GM19035 (cell line): Measurements from ENCODE around the gene OTOGL.
A peak's percentile ranks its signal among the peaks of the same experiment; 100 is the strongest.

Source experiments
- ATAC-seq: cut with Tn5 transposase; IDR thresholded peaks from one replicate; pipeline ENCODE4 v1.9.1; 2021; ENCODE audit not compliant: unreplicated experiment

Gene OTOGL

DNA sequence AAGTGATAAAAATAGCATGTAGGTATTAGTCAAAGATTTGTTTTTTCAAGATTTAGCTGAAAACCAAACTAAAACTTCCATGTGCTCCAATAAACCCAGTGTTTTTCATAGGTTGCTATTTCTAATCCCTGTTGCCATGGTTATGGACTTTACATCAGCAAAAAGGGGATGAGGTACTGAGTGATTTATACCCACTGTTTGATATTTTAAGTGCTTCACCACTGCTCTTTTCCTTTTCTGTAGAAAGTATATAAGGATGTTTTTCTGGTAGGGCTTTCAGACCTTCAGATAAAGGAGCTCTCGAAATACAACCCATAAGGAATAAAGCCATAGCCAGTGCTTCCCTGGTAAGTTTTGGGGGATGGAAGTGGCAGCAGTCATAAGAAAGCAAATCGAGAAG is at the start of gene OTOGL:
Gene OTOGL (plus strand): TSS at position 279 of the 400 bp plus-strand sequence. CDS start 109,895 bp downstream, outside the sequence.
- no peak for ATAC-seq

- no peak for ATAC-seq
Measured at GRCh38 chr12:80050236-80050635, 49.1 kb upstream of the OTOGL start.

DNA sequence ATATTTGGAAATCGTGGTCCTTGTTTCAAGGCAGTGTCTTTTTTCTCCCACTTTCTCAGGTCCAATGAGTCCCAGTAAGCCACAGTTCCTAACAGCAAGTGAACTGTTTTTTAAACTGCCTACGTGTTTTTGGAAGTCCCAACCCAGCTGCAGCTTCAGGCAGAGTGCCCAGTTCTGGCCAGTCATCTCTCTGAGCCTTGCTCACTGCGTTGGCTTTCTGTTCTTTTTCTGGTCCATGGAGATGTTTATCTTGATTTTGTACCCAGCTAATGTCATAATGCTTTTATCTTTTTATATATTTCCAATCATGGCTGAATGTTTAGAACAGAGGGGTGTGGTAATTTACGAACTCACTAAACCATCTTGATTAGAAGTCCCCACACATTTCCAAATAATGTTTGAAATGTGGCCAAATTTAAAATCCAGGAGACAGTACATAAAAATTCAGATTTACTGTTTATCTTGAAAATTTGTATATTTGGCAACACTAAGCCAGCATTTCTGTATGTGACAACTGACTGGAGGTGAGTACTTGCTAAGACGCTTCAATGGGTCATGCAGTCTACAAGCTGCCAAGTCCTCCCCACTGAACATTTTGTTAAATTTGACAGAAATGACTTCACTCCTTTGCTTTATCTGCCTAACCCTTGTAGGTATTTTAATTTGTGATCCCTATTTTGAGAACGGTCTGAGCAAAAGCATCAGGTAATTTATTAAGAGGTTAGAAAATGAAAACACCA is 46.1 kb upstream of the OTOGL start:
- ATAC-seq: no peak

DNA sequence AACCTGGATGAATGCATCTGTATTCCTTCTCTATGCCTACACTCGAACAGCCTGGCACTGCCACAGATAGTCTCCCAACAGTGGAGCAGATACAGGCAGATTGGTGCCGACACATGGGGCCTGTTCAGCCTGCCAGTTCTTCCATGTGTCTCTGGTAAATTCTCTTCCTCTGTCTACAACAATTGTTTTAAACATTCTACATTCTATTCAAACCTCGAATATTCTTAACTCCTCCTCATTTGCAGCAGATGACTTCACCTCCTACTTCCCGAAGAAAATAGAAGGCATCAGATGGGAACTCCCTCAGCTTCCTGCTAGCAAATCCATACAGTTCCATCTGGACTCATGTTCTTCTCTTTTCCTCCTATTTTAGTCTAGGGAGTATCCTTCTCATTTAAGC is 43.1 kb upstream of the OTOGL start:
- no peak for ATAC-seq

DNA sequence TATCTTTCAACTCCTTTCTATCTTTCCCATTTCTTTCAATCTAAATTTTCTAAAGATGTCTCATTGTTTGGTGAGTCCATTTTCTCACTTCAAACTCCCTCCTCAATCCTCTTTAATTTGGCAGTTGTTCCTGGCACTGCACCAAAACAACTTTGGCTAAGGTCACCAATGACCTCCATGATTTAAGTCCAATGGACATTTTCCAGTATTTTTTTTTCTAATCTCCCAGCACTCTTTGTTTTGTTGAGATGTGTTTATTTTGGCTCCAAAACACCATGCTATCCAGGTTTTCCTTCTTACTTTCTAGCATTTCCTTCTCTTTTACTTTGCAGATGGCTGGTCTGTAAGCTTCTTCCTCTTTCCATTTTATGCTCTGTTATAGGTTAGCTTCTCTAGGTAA is 42.5 kb upstream of the OTOGL start:
- ATAC-seq: no peak

- no peak for ATAC-seq
Measured at GRCh38 chr12:80058586-80058985, 40.8 kb upstream of the OTOGL start.

DNA sequence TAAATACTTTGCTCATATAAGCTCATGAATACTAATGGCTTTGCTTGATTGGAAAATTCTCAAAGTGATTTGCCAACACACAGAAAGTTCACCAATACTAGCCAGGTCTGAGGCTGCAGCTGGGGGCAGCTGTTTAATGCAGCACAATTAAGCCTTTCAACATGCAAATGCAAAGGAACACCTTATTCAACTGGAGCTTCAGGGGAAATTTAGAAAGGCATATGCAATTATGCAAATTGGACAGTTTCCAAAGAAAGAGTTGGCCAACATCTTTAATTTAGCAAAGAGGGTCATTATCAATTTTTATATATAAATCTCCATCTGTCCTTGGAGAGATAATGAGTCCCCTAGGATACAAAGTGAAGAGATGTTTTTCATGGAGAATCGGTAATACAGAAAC is 40.2 kb upstream of the OTOGL start:
- ATAC-seq: no peak

DNA sequence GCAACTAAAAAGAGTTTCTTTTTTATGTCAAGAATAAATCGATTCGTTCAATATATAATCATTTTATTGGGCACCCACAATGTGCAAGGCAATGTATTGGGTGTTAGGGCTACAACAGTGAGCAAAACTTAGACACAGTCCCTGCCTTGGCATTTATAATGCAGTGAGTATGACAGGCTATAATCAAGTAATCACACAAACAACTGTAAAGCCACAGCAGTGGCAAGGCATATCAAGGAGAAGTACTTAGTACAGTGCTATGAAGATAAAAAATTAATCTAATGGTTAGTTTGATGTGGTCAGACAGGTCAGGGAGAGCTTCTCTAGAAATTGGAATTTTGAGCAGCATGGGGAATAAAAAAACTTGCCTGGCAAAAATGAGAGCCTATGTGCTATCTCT is 39.5 kb upstream of the OTOGL start:
- no peak for ATAC-seq

DNA sequence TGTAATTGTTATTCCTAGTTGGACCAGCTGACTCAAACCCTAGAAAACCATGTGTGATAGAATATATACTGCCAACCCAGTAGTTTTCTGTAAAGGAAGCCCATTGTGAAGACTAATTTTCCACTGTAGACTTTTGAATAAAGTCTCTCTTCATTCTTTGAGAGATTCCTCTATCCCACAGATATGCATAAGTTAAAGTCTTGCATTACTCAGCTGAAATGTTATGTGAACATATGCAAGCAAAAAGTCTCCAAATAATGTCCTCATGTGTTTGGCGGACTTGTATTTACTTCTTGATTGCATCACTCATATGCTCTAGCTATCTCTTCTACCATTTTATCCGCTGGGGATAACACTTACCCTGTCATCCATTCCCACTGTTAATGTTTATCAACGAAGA is 35.1 kb upstream of the OTOGL start:
- no peak for ATAC-seq

GRCh38 chr12:80064951-80065350 is 34.4 kb upstream of the OTOGL start:
- no peak for ATAC-seq

DNA sequence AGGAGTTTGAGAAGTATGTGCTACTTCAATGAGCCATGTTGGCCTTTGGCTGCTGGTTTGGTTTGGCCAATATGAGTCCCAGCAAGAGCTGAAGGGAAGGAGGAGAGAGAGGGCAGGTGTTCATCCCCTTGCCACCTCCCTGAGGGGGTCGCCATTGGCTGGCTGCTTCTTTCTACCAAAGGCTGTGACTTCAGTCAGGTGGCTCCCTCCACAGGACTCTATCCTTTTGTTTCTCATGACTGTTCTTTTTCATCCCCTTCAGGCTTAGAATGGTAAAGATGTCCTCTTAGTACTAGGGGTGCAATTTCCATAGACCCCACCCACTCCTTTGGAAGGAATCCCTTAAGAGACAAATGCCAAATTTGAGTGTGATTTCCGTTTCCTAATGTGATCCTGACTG is 31.2 kb upstream of the OTOGL start:
- ATAC-seq: no peak

DNA sequence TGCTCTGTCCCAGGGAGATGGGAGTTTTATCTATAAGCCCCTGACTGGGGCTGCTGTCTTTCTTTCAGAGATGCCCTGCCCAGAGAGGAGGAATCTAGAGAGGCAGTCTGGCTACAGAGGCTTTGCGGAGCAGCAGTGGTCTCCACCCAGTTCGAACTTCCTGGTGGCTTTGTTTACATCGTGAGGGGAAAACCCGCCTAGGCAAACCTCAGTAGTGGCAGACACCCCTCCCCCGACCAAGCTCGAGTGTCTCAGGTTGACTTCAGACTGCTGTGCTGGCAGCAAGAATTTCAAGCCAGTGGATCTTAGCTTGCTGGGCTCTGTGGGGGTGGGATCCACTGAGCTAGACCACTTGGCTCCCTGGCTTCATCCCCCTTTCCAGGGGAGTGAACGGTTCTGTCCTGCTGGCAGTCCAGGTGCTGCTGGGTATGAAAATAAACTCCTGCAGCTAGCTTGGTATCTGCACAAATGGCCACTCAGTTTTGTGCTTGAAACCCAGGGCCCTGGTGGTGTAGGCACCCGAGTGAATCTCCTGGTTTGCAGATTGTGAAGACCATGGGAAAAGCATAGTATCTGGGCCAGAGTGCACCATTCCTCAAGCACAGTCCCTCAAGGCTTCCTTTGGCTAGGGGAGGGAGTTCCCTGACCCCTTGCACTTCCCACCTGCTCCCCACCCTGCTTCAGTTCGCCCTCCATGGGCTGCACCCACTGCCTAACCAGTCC is 15.3 kb upstream of the OTOGL start:
- ATAC-seq: peak; percentile 91

GRCh38 chr12:80086025-80086424 is 13.3 kb upstream of the OTOGL start:
- peak; percentile 44 for ATAC-seq

- ATAC-seq: no peak
Measured at GRCh38 chr12:80087486-80088213, 11.7 kb upstream of the OTOGL start.

DNA sequence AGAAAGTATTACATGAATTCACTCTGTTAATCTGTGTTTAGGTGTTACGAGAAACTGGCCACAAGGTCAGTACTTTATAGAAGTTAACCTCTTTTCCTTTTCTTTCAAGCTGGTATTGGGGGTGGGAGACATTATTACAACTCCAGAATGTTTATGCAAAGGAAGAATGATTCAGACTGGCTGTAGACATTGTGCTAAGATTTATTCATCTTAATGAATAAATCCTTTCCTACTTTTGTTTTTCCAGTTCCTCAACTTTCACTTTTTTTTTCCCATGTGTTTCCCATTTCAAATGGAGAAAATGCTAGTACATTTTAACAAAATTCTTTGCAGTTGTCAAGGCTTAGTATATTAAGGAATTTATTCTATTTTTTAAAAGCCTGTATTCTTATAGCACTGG is 1.3 kb downstream of the OTOGL start:
- no peak for ATAC-seq

DNA sequence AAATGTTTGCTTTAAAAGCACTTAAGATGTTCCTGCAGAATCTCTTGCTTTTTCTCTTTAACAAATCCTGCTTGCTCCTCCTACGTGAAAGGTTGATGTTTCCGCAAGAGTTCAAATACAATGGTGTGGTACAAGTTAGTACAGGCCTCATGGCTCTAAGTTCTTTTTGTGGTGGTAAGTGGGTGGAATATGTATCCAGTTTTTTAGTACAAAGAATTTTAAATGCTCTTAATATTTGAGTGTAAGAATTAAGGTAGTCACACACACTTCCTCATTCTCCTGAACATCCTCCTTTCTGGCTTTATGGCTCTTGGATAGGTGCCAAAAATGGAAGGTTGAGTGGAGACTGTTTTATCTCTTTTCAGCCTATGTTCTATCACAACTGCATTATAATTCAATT is 1.8 kb downstream of the OTOGL start:
- ATAC-seq: no peak

- ATAC-seq: no peak
Measured at GRCh38 chr12:80107221-80107620, 7.9 kb downstream of the OTOGL start.

GRCh38 chr12:80116735-80117134 is 17.4 kb downstream of the OTOGL start:
- no peak for ATAC-seq

- ATAC-seq: no peak
Measured at GRCh38 chr12:80118565-80119324, 19.4 kb downstream of the OTOGL start.

- no peak for ATAC-seq
Measured at GRCh38 chr12:80120994-80121393, 21.7 kb downstream of the OTOGL start.

DNA sequence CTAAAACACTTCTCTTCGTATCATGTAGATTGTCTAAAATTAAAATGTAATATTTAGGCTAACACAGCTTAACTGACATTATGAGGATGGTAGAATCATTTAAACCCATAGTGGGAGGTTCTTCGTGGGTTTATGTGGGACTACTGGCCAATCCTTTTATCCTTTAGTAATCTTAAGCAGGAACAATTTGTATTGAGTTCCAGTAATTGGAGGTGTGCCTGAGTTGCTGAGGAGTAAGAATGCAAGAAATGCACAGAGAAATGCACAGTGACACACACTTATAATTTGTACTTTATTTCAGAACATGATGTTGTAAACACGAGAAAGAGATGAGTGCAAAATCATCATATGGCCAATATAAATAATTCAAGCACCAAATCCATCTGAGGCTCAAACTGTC is 22.3 kb downstream of the OTOGL start:
- ATAC-seq: no peak
